Neuronal stem cell (in vitro differentiated cells): ENCODE data around the gene GINS2.

ENCODE experiments used
- DNase-seq: peaks from one replicate; pipeline ENCODE4 v3.0.0-alpha.2; 2013; ENCODE audit warnings: low spot score
- H2AFZ ChIP-seq: one replicate; pipeline ENCODE4 v1.6.1; 2013; ENCODE audit warnings: mild to moderate bottlenecking, low read length, inconsistent platforms
- H2AK5ac ChIP-seq: 2 replicates; pipeline ENCODE4 v1.6.1; 2013; ENCODE audit warnings: low read depth, mild to moderate bottlenecking, inconsistent platforms, low read length, moderate library complexity, mixed read lengths
- H2BK120ac ChIP-seq: 2 replicates; pipeline ENCODE4 v1.6.1; 2013; ENCODE audit warnings: low read depth, mild to moderate bottlenecking, inconsistent platforms, low read length, moderate library complexity, mixed read lengths
- H2BK12ac ChIP-seq: one replicate; pipeline ENCODE4 v1.6.1; 2013; ENCODE audit warnings: low read length, inconsistent platforms
- H2BK15ac ChIP-seq: 2 replicates; pipeline ENCODE4 v1.6.1; 2013; ENCODE audit warnings: mild to moderate bottlenecking, low read length, inconsistent platforms, mixed read lengths
- H2BK5ac ChIP-seq: one replicate; pipeline ENCODE4 v1.6.1; 2013; ENCODE audit warnings: inconsistent platforms, mild to moderate bottlenecking, low read length, moderate library complexity
- H3K14ac ChIP-seq: one replicate; pipeline ENCODE4 v1.6.1; 2013; ENCODE audit warnings: low read length, inconsistent platforms
- H3K18ac ChIP-seq: 2 replicates; pipeline ENCODE4 v1.6.1; 2013; ENCODE audit warnings: low read length, inconsistent platforms
- H3K23ac ChIP-seq: 2 replicates; pipeline ENCODE4 v1.6.1; 2013; ENCODE audit warnings: low read depth, mild to moderate bottlenecking, mixed read lengths, low read length, inconsistent platforms; ENCODE audit not compliant: poor library complexity
- H3K27ac ChIP-seq: replicated peaks from 3 replicates; pipeline ENCODE4 v1.5.1; 2013; ENCODE audit warnings: low read length, inconsistent platforms
- H3K27me3 ChIP-seq, 3 experiments: 2 replicates each; pipeline ENCODE4 v1.6.1; 2013; ENCODE audit warnings: low read length in 3 of 3, mild to moderate bottlenecking in 2 of 3, inconsistent platforms in 1 of 3, low read depth in 1 of 3, mixed read lengths in 1 of 3, moderate library complexity in 1 of 3; ENCODE audit not compliant: control insufficient read depth in 3 of 3, insufficient read depth in 3 of 3
- H3K36me3 ChIP-seq, 2 donors: replicated peaks in 1 of 2; 2 replicates each; pipeline ENCODE4 v1.6.1; 2013; ENCODE audit warnings: low read length in 2 of 2; ENCODE audit not compliant: control insufficient read depth in 2 of 2, insufficient read depth in 2 of 2
- H3K4ac ChIP-seq: 2 replicates; pipeline ENCODE4 v1.6.1; 2013; ENCODE audit warnings: inconsistent platforms, mild to moderate bottlenecking, low read length, moderate library complexity
- H3K4me1 ChIP-seq, 2 donors: 1 replicate in 1 of 2; 2 replicates in 1 of 2; pipeline ENCODE4 v1.6.1; 2013; ENCODE audit warnings: low read length in 2 of 2, low read depth in 1 of 2; ENCODE audit not compliant: control insufficient read depth in 2 of 2, insufficient read depth in 1 of 2
- H3K4me2 ChIP-seq: one replicate; pipeline ENCODE4 v1.6.1; 2013; ENCODE audit warnings: mild to moderate bottlenecking, low read length, inconsistent platforms; ENCODE audit not compliant: insufficient read depth, poor library complexity, severe bottlenecking
- H3K4me3 ChIP-seq, 2 donors: 2 replicates each; pipeline ENCODE4 v1.5.1; 2013; ENCODE audit warnings: low read length in 2 of 2, mild to moderate bottlenecking in 2 of 2, inconsistent platforms in 1 of 2, moderate library complexity in 1 of 2
- H3K79me1 ChIP-seq: one replicate; pipeline ENCODE4 v1.6.1; 2013; ENCODE audit warnings: low read depth, mild to moderate bottlenecking, inconsistent platforms, low read length, moderate library complexity
- H3K9ac ChIP-seq: one replicate; pipeline ENCODE4 v1.6.1; 2013; ENCODE audit warnings: mild to moderate bottlenecking, low read depth, low read length, inconsistent platforms; ENCODE audit not compliant: poor library complexity
- H3K9me3 ChIP-seq, 2 donors: replicated peaks in 1 of 2; 2 replicates each; pipeline versions ENCODE3 to v1.6.1; 2013; ENCODE audit warnings: low read length in 2 of 2, mild to moderate bottlenecking in 2 of 2, inconsistent platforms in 1 of 2, low read depth in 1 of 2, mixed read lengths in 1 of 2, moderate library complexity in 1 of 2; ENCODE audit not compliant: control insufficient read depth in 2 of 2, insufficient read depth in 1 of 2
- H4K8ac ChIP-seq: one replicate; pipeline ENCODE4 v1.6.1; 2013; ENCODE audit warnings: low read depth, mild to moderate bottlenecking, inconsistent platforms, low read length, moderate library complexity
- H4K91ac ChIP-seq: one replicate; pipeline ENCODE4 v1.6.1; 2013; ENCODE audit warnings: low read length, low read depth, mild to moderate bottlenecking, inconsistent platforms; ENCODE audit not compliant: poor library complexity
- WGBS, 2 donors: extraction: QIAGEN DNeasy Blood & Tissue Kit; methylation state at CpG; one replicate each; pipeline ENCODE4 v1.1.7; 2013; ENCODE audit warnings: missing lambda C conversion rate in 2 of 2, mixed read lengths in 1 of 2; ENCODE audit not compliant: insufficient read length in 2 of 2, insufficient replicate concordance in 1 of 2; ENCODE audit errors: extremely low coverage in 2 of 2; 5-methylcytosine and 5-hydroxymethylcytosine counted together

GINS2 gene

DNA sequence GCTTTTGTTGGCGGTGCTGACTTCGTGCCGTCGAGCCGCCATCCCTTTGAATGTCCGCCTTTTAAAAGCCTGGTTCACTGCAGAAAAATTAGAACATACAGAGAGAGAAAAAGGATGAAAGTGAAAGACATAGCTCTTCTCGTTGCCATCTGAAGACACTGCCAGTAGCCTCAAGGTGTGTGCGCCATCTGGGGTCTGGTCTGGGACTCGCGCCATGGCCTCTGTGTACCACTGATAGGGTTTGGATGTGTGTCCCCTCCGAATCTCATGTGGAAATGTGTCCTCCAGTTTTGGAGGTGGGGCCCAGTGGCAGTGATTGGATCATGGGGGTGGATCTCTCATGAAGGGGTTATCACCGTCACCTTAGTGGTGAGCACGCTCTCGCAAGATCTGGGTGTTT is 60.1 kb downstream of the GINS2 start:
- H2AK5ac ChIP-seq, result peak overlapping the region; percentile 98
- H2BK5ac ChIP-seq, result no peak overlapping the region
- no peak overlapping the region for H3K4me3 ChIP-seq
- H3K14ac ChIP-seq, result no peak overlapping the region
- H4K91ac ChIP-seq, result no peak overlapping the region
- no peak overlapping the region for H2BK120ac ChIP-seq
- H2BK12ac ChIP-seq, result no peak overlapping the region
- DNase-seq, result no peak
- no peaks in the 10 kb centered on the region for H3K27me3 ChIP-seq
- H3K79me1 ChIP-seq, result peaks cover 3% of the 10 kb centered on the region
- no peak overlapping the region for H3K9ac ChIP-seq
- H3K4me1 ChIP-seq, result peaks cover 23 to 25% of the 10 kb centered on the region in 2 donors
- WGBS, 2 donors, result no CpG with 5 or more reads among the region's 14 CpGs
- H2AFZ ChIP-seq, result no peak overlapping the region
- no peak overlapping the region for H4K8ac ChIP-seq
- no peak overlapping the region for H3K4ac ChIP-seq
- peak overlapping the region; percentile 33 for H2BK15ac ChIP-seq
- H3K4me2 ChIP-seq, result no peak overlapping the region
- H3K27ac ChIP-seq, result no peak overlapping the region
- H3K18ac ChIP-seq, result peak overlapping the region; percentile 27
- peaks cover 3 to 17% of the 10 kb centered on the region in 2 donors for H3K9me3 ChIP-seq
- H3K36me3 ChIP-seq, result peaks cover 0 to 37% of the 10 kb centered on the region in 2 donors
- no peak overlapping the region for H3K23ac ChIP-seq

DNA sequence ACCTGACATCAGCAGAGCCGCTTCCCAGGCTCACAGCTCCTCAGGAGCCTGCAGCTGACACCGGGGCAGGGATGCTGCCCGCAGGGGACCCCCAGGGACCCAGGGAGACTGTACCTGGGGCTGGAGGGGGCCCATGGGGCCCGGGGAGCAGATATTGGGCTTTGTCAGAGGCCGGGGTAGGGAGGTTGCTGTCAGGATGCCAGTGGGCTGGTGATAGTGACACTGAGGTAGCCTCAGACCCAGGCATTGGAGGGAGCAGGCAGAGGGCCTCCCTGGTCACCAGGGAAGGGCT is 60.5 kb downstream of the GINS2 start:
- peak overlapping the region; percentile 4 for H3K27ac ChIP-seq
- H3K36me3 ChIP-seq, result peaks cover 0 to 33% of the 10 kb centered on the region in 2 donors
- no CpG with 5 or more reads among the region's 5 CpGs for WGBS, 2 donors
- H3K4ac ChIP-seq, result no peak overlapping the region
- H2BK120ac ChIP-seq, result no peak overlapping the region
- H2AFZ ChIP-seq, result no peak overlapping the region
- H3K23ac ChIP-seq, result no peak overlapping the region
- H3K4me2 ChIP-seq, result no peak overlapping the region
- H3K9me3 ChIP-seq, result peaks cover 3 to 17% of the 10 kb centered on the region in 2 donors
- H3K27me3 ChIP-seq, result no peaks in the 10 kb centered on the region
- H4K8ac ChIP-seq, result no peak overlapping the region
- H3K4me3 ChIP-seq, result no peak overlapping the region
- no peak overlapping the region for H2BK5ac ChIP-seq
- H2AK5ac ChIP-seq, result peak overlapping the region; percentile 98
- H3K14ac ChIP-seq, result no peak overlapping the region
- no peak for DNase-seq
- no peak overlapping the region for H2BK12ac ChIP-seq
- peak overlapping the region; percentile 98 for H2BK15ac ChIP-seq
- peaks cover 3% of the 10 kb centered on the region for H3K79me1 ChIP-seq
- no peak overlapping the region for H4K91ac ChIP-seq
- peaks cover 23 to 25% of the 10 kb centered on the region in 2 donors for H3K4me1 ChIP-seq
- H3K9ac ChIP-seq, result no peak overlapping the region
- H3K18ac ChIP-seq, result peak overlapping the region; percentile 0

GRCh38 chr16:85627526-85628264 is 61.1 kb downstream of the GINS2 start:
- no peak overlapping the region for H2BK120ac ChIP-seq
- H3K27ac ChIP-seq, result peak overlapping the region; percentile 60

DNA sequence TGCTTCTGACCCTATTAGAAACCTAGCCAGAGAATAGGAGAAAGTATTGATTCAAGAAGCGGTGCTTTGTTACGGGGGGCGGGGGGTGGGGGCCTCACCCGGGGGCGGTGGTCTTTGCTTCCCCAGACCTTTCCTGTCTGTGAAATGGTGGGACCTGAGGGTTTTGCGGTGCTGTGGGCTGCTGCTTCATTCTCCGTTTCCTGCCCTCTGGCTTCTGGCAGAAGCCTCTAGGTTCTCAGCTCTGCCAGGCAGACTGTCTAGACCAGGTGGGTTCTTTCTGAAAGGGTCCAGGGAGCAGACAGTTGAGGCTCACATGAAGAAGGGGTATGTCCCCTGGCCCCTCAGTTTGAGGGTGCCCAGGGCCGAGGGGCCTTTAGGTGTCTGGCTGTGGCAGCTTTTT is 61.7 kb downstream of the GINS2 start:
- peak overlapping the region; percentile 23 for H3K14ac ChIP-seq
- H3K9me3 ChIP-seq, result peaks cover 3 to 17% of the 10 kb centered on the region in 2 donors
- no peak overlapping the region for H2AFZ ChIP-seq
- DNase-seq, result no peak
- H3K4ac ChIP-seq, result no peak overlapping the region
- H3K36me3 ChIP-seq, result peaks cover 0 to 31% of the 10 kb centered on the region in 2 donors
- peak overlapping the region; percentile 74 for H2BK15ac ChIP-seq
- no peak overlapping the region for H3K9ac ChIP-seq
- no peak overlapping the region for H2BK12ac ChIP-seq
- peaks cover 23 to 27% of the 10 kb centered on the region in 2 donors for H3K4me1 ChIP-seq
- H3K18ac ChIP-seq, result peak overlapping the region; percentile 23
- H3K4me2 ChIP-seq, result no peak overlapping the region
- peaks cover 2% of the 10 kb centered on the region for H3K79me1 ChIP-seq
- H2BK120ac ChIP-seq, result no peak overlapping the region
- H3K27me3 ChIP-seq, result no peaks in the 10 kb centered on the region
- H4K91ac ChIP-seq, result no peak overlapping the region
- H4K8ac ChIP-seq, result no peak overlapping the region
- H3K27ac ChIP-seq, result peak overlapping the region; percentile 60
- no CpG with 5 or more reads among the region's 8 CpGs for WGBS, 2 donors
- H3K4me3 ChIP-seq, result no peak overlapping the region
- H3K23ac ChIP-seq, result no peak overlapping the region
- no peak overlapping the region for H2BK5ac ChIP-seq
- peak overlapping the region; percentile 98 for H2AK5ac ChIP-seq

More at GRCh38 chr16:85627526-85628264, 61.1 kb downstream of the GINS2 start:
- Histone ChIP-seq H3K27me3 (no peaks in the 10 kb centered on the region), H3K14ac (peak overlapping the region; percentile 23), H2BK12ac (peak overlapping the region; percentile 47), H2BK5ac (peak overlapping the region; percentile 16), H3K4me2 (no peak overlapping the region), H4K8ac (no peak overlapping the region), H3K79me1 (peaks cover 2% of the 10 kb centered on the region), H3K36me3 (peaks cover 0 to 31% of the 10 kb centered on the region in 2 donors), H3K9me3 (peaks cover 3 to 17% of the 10 kb centered on the region in 2 donors), H2BK15ac (peak overlapping the region; percentile 98), H3K18ac (peak overlapping the region; percentile 82), H2AK5ac (peak overlapping the region; percentile 98), H3K4ac (peak overlapping the region; percentile 97), H3K23ac (peak overlapping the region; percentile 58), H3K4me3 (no peak overlapping the region), H4K91ac (no peak overlapping the region), H2AFZ (no peak overlapping the region), H3K4me1 (peaks cover 23 to 26% of the 10 kb centered on the region in 2 donors), H3K9ac (no peak overlapping the region)
- DNase-seq, result no peak
- no CpG with 5 or more reads among the region's 30 CpGs for WGBS, 2 donors
